OCI-LY7 (cell line): ENCODE measurements around the gene CUX1. TPM values are rescaled to one million over a fixed set of nuclear protein-coding genes. Genes with fewer than 3 reads are reported as not detected.
A peak's percentile ranks its signal among the peaks of the same experiment; 100 is the strongest.
"Not testable (repeated sequence)": the region's sequence is repeated elsewhere in the genome, so short reads cannot be mapped to it uniquely, and the experiment has no call there.

ENCODE experiments used
- BruUV-seq: library from RNA; stranded (reverse); fragments of 400-500 nt; replicated peaks from 2 replicates; lab custom pipeline; 2021; lab: Mats Ljungman, UMichigan
- CTCF ChIA-PET: fragments of 300-600 bp; sonication (Branson Sonifier 250); formaldehyde crosslinking; loops from one replicate; lab custom pipeline; 2022; ENCODE audit warnings: antibody characterized with exemption; ENCODE audit not compliant: unreplicated experiment; lab: Charles Lee
- POLR2A ChIA-PET: fragments of 300-600 bp; sonication (Branson Sonifier 250); formaldehyde crosslinking; loops from one replicate; lab custom pipeline; 2022; ENCODE audit warnings: antibody characterized with exemption; lab: Charles Lee
- DNase-seq: peaks from one replicate; pipeline ENCODE4 v3.0.0-alpha.2; 2015; ENCODE audit warnings: low spot score
- H2AFZ ChIP-seq: fragments of 200-600 bp; sonication (generic), shearing (Covaris generic); 2 replicates; pipeline ENCODE4 v1.6.1; 2014; ENCODE audit warnings: mild to moderate bottlenecking, antibody characterized with exemption, low read length, moderate library complexity
- H3K27ac ChIP-seq: fragments of 200-600 bp; sonication (generic); 2 replicates; pipeline ENCODE4 v1.5.1; 2014; ENCODE audit warnings: mixed run types, low read depth, mild to moderate bottlenecking, moderate library complexity, low read length, inconsistent platforms; ENCODE audit not compliant: poor library complexity, severe bottlenecking
- H3K36me3 ChIP-seq: fragments of 200-600 bp; sonication (generic); 2 replicates; pipeline ENCODE4 v1.6.1; 2014; ENCODE audit warnings: mild to moderate bottlenecking, antibody characterized with exemption, low read length, moderate library complexity, mixed read lengths; ENCODE audit not compliant: insufficient read depth
- H3K4me1 ChIP-seq: fragments of 200-600 bp; sonication (generic); 2 replicates; pipeline ENCODE4 v1.5.1; 2014; ENCODE audit warnings: mild to moderate bottlenecking, low read length; ENCODE audit not compliant: insufficient read depth, poor library complexity, severe bottlenecking
- H3K4me2 ChIP-seq: fragments of 200-600 bp; sonication (generic); 2 replicates; pipeline ENCODE4 v1.6.1; 2014; ENCODE audit warnings: mild to moderate bottlenecking, low read length
- H3K4me3 ChIP-seq: fragments of 200-600 bp; sonication (generic); 2 replicates; pipeline ENCODE4 v1.5.1; 2014; ENCODE audit warnings: mild to moderate bottlenecking, low read depth, low read length; ENCODE audit not compliant: poor library complexity, severe bottlenecking
- H3K79me2 ChIP-seq: fragments of 200-600 bp; sonication (generic); 2 replicates; pipeline ENCODE4 v1.6.1; 2016; ENCODE audit warnings: low read depth, mild to moderate bottlenecking, low read length, moderate library complexity, mixed read lengths; ENCODE audit not compliant: insufficient read depth
- H3K9me2 ChIP-seq: fragments of 200-600 bp; sonication (generic); 2 replicates; pipeline ENCODE4 v1.6.1; 2016; ENCODE audit warnings: mild to moderate bottlenecking, low read length, mixed read lengths; ENCODE audit not compliant: insufficient read depth
- H3K9me3 ChIP-seq: fragments of 200-600 bp; sonication (generic); 2 replicates; pipeline ENCODE4 v1.6.1; 2014; ENCODE audit warnings: mild to moderate bottlenecking, mixed run types, low read length, mixed read lengths
- H4K20me1 ChIP-seq: fragments of 200-600 bp; sonication (generic); 2 replicates; pipeline ENCODE4 v1.6.1; 2014; ENCODE audit warnings: mild to moderate bottlenecking, antibody characterized with exemption, low read length, moderate library complexity, mixed read lengths; ENCODE audit not compliant: insufficient read depth
- CTCF ChIP-seq: fragments of 200-600 bp; sonication (generic); conservative IDR thresholded peaks from 2 replicates; pipeline ENCODE4 v1.5.1; 2014; ENCODE audit warnings: mild to moderate bottlenecking, antibody characterized with exemption, low read length, moderate library complexity, mixed read lengths
- EZH2phosphoT487 ChIP-seq: fragments of 200-600 bp; sonication (generic); IDR thresholded peaks from 2 replicates; pipeline ENCODE4 v1.6.1; 2018; ENCODE audit warnings: low read depth, borderline replicate concordance, mild to moderate bottlenecking, mixed run types, antibody characterized with exemption, low read length, moderate library complexity, mixed read lengths
- intact Hi-C: fragments of 100-400 bp; cut with micrococcal nuclease; formaldehyde crosslinking; loops from one replicate; pipeline ENCODE4 v1.10.0; 2022; ENCODE audit not compliant: unreplicated experiment
- total RNA-seq, 2 experiments: library from RNA; depleted of rRNA in 1 of 2; stranded (reverse); fragments of >200 nt in 1 of 2; shearing (Covaris generic) in 1 of 2; gene quantifications; 2 replicates each; pipeline ENCODE4 v1.2.3, GENCODE V29; 2014 to 2022

Gene CUX1
- total RNA-seq, 2 experiments from 2014 or later = 143 to 199 TPM

GRCh38 chr7:101846800-101847538 is 29.5 kb downstream of the CUX1 start:
- no peak overlapping the region for H3K27ac ChIP-seq
- peaks cover 9% of the 10 kb centered on the region for H3K4me1 ChIP-seq
- 0 out of 2 replicates have a peak, but pooled peaks cover 4% of the 10 kb centered on the region for H4K20me1 ChIP-seq
- ChIA-PET CTCF (no interaction called here), POLR2A (interaction anchor here (0.5 to 2.3 kb wide), 2 partner anchors 9 to 459 kb away, joined by 6 to 9 read pairs; no protein-coding TSS in a partner anchor)
- DNase-seq = no peak
- H3K9me2 ChIP-seq = no peaks in the 10 kb centered on the region
- no peak overlapping the region for H2AFZ ChIP-seq
- intact Hi-C loops = no loop called here
- peaks cover 99% of the 10 kb centered on the region for H3K79me2 ChIP-seq
- BruUV-seq = TSS peak; percentile 1
- H3K4me3 ChIP-seq = no peak overlapping the region
- no peak overlapping the region for H3K4me2 ChIP-seq
- H3K36me3 ChIP-seq = peaks cover 97% of the 10 kb centered on the region
- TF ChIP-seq EZH2phosphoT487 (no peak), CTCF (no peak)
- H3K9me3 ChIP-seq = peaks cover 33% of the 10 kb centered on the region

GRCh38 chr7:101848208-101848951 is 31.0 kb downstream of the CUX1 start:
- peaks cover 99% of the 10 kb centered on the region for H3K79me2 ChIP-seq
- intact Hi-C loops = no loop called here
- CTCF ChIA-PET = no interaction called here

GRCh38 chr7:101849314-101849713 is 31.9 kb downstream of the CUX1 start:
- POLR2A ChIA-PET = interaction anchor here (0.7 to 1.1 kb wide), 7 partner anchors 12 to 200 kb away, joined by 3 read pairs; no protein-coding TSS in a partner anchor
- H3K9me2 ChIP-seq, H3K4me3 ChIP-seq, H3K4me2 ChIP-seq, H3K27ac ChIP-seq, CTCF ChIA-PET, DNase-seq, H2AFZ ChIP-seq, BruUV-seq, intact Hi-C loops, H4K20me1 ChIP-seq: not testable (repeated sequence)
- Histone ChIP-seq H3K79me2 (peaks cover 100% of the 10 kb centered on the region), H3K9me3 (peaks cover 30% of the 10 kb centered on the region), H3K4me1 (peaks cover 33% of the 10 kb centered on the region), H3K36me3 (peaks cover 77% of the 10 kb centered on the region)

More at GRCh38 chr7:101848208-101848951, 31.0 kb downstream of the CUX1 start:
- Histone ChIP-seq H3K4me3 (no peak overlapping the region), H3K4me1 (peaks cover 24% of the 10 kb centered on the region), H4K20me1 (no peaks in the 10 kb centered on the region), H3K4me2 (no peak overlapping the region), H3K27ac (no peak overlapping the region), H3K36me3 (peaks cover 85% of the 10 kb centered on the region), H2AFZ (no peak overlapping the region), H3K9me3 (peaks cover 30% of the 10 kb centered on the region), H3K9me2 (no peaks in the 10 kb centered on the region)
- TF ChIP-seq EZH2phosphoT487 (no peak), CTCF (no peak)
- BruUV-seq = TSS peak; percentile 13
- no peak for DNase-seq
- POLR2A ChIA-PET = interaction anchor here (0.6 to 1.1 kb wide), 8 partner anchors 11 to 211 kb away, joined by 3 to 5 read pairs (median 3); partner anchors contain the start of gene CUX1

GRCh38 chr7:101852364-101852763 is 34.9 kb downstream of the CUX1 start:
- Histone ChIP-seq H3K4me2 (peak overlapping the region; percentile 100), H3K79me2 (peaks cover 96% of the 10 kb centered on the region), H3K4me3 (peak overlapping the region; percentile 74), H3K4me1 (peaks cover 61% of the 10 kb centered on the region), H3K9me3 (peaks cover 15% of the 10 kb centered on the region; the same call in 1 of the 2 replicates), H3K36me3 (peaks cover 51% of the 10 kb centered on the region), H3K27ac (peak overlapping the region; percentile 97)
- BruUV-seq, H4K20me1 ChIP-seq, H2AFZ ChIP-seq, intact Hi-C loops, CTCF ChIA-PET, H3K9me2 ChIP-seq, DNase-seq: not testable (repeated sequence)
- POLR2A ChIA-PET = interaction anchor here (0.6 to 8.0 kb wide), 7 partner anchors 10 to 164 kb away, joined by 3 to 141 read pairs (median 4); partner anchors contain the start of gene CUX1
